ENCODE results near the gene CWC25. TPM values are rescaled to one million over a fixed set of nuclear protein-coding genes. Genes with fewer than 3 reads are reported as not detected.

CWC25 gene
- total and polyA plus RNA-seq, 11 donors, result 6.7 to 11.1 (median 8.5) TPM

- no peak for TF ChIP-seq CTCF (IDR thresholded peaks at IDR 0.05)
- TF ChIP-seq POLR2A (IDR thresholded peaks at IDR 0.05), result no peak
- 25 to 30% (median 27%) methylated on average over 14 of the region's 14 CpGs for WGBS, 4 donors
- peaks cover 0 to 7% (median 0%) of the 10 kb centered on the region in 12 donors for H3K9me3 ChIP-seq
- intact Hi-C loops (cut with DNase I), result loop anchor here in 2 of 10 donors (1.0 to 2.0 kb wide), 2 partner anchors 25 to 55 kb away; partner anchors contain the start of gene CWC25 (in 1 of the 2)
- H3K36me3 ChIP-seq, result peaks cover 0 to 56% (median 50%) of the 10 kb centered on the region in 9 donors
- H3K4me1 ChIP-seq, result peaks cover 6 to 42% (median 27%) of the 10 kb centered on the region in 12 donors
- H3K4me3 ChIP-seq, result peak overlapping the region; percentile 65 to 98 (median 82)
- ATAC-seq (no peak), DNase-seq (no peak)
- H3K27ac ChIP-seq, result peak overlapping the region; percentile 89 to 100 (median 99)
- H3K27me3 ChIP-seq, result no peaks in the 10 kb centered on the region
Observed at GRCh38 chr17:38800237-38800760, 24.8 kb downstream of the CWC25 start.

- H3K27me3 ChIP-seq, result no peaks in the 10 kb centered on the region
- 0 to 1% (median 1%) methylated on average over 24 to 76 of the region's 76 CpGs for WGBS, 4 donors
- DNase-seq, result peak; percentile 96 to 98 (median 96)
- TF ChIP-seq CTCF (IDR thresholded peaks at IDR 0.05), result no peak
- TF ChIP-seq POLR2A (IDR thresholded peaks at IDR 0.05), result peak in 1 of 2 donors; percentile 57
- H3K4me1 ChIP-seq, result peaks cover 6 to 42% (median 27%) of the 10 kb centered on the region in 12 donors
- H3K9me3 ChIP-seq, result peaks cover 0 to 7% (median 0%) of the 10 kb centered on the region in 12 donors
- H3K36me3 ChIP-seq, result peaks cover 0 to 55% (median 47%) of the 10 kb centered on the region in 9 donors
- H3K27ac ChIP-seq, result peak within 1 kb of the TSS; percentile 89 to 100 (median 99)
- peak; percentile 93 to 97 (median 96) for ATAC-seq
- intact Hi-C loops (cut with DNase I), result loop anchor here in 5 of 10 donors (1.0 to 5.0 kb wide), 4 partner anchors 26 to 55 kb away; partner anchors contain the start of genes PSMB3 (in 5 of the 5) and CWC25 (in 1 of the 5)
- peak within 1 kb of the TSS; percentile 65 to 98 (median 82) for H3K4me3 ChIP-seq
Observed at GRCh38 chr17:38799501-38800236, 25.5 kb downstream of the CWC25 start, which contains the start of gene PIP4K2B. PIP4K2B (minus strand) TSS chr17:38799556; CDS start chr17:38799424, 132 bp downstream.

GRCh38 chr17:38798614-38799500 is 26.3 kb downstream of the CWC25 start:
- WGBS, 4 donors, result 0 to 1% (median 0%) methylated on average over 16 to 53 of the region's 53 CpGs
- H3K4me3 ChIP-seq, result peak overlapping the region; percentile 65 to 98 (median 82)
- H3K27me3 ChIP-seq, result no peaks in the 10 kb centered on the region
- DNase-seq (peak in 4 of 5 donors; percentile 56 to 71 (median 58)), ATAC-seq (peak; percentile 6 to 49 (median 32))
- peaks cover 0 to 2% (median 0%) of the 10 kb centered on the region in 12 donors for H3K9me3 ChIP-seq
- H3K27ac ChIP-seq, result peak overlapping the region; percentile 89 to 100 (median 99)
- intact Hi-C loops (cut with DNase I), result loop anchor here in 5 of 10 donors (2.0 to 5.0 kb wide), 2 partner anchors 46 to 47 kb away; partner anchors contain the start of gene PSMB3 (in 5 of the 5)
- H3K36me3 ChIP-seq, result peaks cover 0 to 48% (median 42%) of the 10 kb centered on the region in 9 donors
- peaks cover 6 to 42% (median 27%) of the 10 kb centered on the region in 12 donors for H3K4me1 ChIP-seq
- TF ChIP-seq POLR2A (IDR thresholded peaks at IDR 0.05), result no peak
- TF ChIP-seq CTCF (IDR thresholded peaks at IDR 0.05), result peak in 3 of 12 donors; percentile 12 to 22 (median 20)

Data from heart left ventricle (tissue), 16 donors.